AG04449 (cell line): ENCODE results near the gene TPD52L1.
A peak's percentile ranks its signal among the peaks of the same experiment; 100 is the strongest.

ENCODE experiments used
- CTCF ChIA-PET: fragments of 350-600 bp; formaldehyde crosslinking; extraction: SDS; loops from one replicate; lab custom pipeline; 2021; ENCODE audit warnings: antibody characterized with exemption; lab: Yijun Ruan, JAX
- POLR2A ChIA-PET: fragments of 400-600, 350-600 bp; formaldehyde crosslinking; extraction: SDS; loops from one replicate; lab custom pipeline; 2020; ENCODE audit warnings: antibody characterized with exemption, inconsistent platforms; lab: Yijun Ruan, JAX
- DNase-seq: peaks from one replicate; pipeline ENCODE4 v3.0.0-alpha.2; 2010; ENCODE audit warnings: low read depth, low spot score
- H3K4me3 ChIP-seq: 2 replicates; pipeline ENCODE4 v1.5.1; 2011; ENCODE audit warnings: low read depth, mild to moderate bottlenecking, control low read depth, low read length
- TF ChIP-seq, protein P1 (sequence below): IDR thresholded peaks from one replicate; pipeline ENCODE4 v1.5.1; 2011; ENCODE audit warnings: mild to moderate bottlenecking, moderate library complexity, low read length, control low read depth, inconsistent platforms; ENCODE audit not compliant: insufficient read depth; ENCODE audit errors: missing control alignments

The TPD52L1 gene

DNA sequence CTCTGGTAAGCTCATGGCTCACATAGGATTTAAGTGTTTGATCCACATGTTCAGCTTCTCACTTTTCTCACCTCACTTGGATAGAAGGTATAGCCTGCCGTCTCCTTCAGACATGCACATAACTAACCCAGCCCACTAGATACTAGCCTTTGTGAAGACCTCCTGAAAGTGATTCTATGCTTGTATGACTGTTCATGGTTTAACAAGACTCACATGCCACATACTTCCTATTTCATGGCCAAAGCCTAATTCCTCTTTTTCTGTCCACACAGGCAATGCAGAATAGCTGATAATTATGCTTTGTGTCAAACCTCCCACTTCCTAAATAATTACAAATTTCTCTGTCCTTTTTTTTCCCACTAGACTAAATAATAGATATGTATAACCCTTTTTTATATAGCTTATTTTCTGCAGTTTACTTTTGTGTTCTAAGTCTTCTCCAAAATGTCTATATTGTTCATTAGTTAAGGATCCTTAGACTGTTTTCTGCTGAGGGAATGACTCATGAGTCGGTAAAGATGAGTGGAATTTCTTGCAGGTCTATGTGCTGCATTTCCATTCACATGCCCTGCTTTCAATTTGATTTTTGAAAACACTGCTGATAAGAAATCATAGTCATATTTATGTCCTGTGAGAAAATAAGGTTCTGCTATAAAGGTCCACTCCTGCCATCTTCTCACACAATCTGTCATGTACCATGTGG, 105.2 kb downstream of the TPD52L1 start:
- H3K4me3 ChIP-seq = no peak overlapping the region

DNA sequence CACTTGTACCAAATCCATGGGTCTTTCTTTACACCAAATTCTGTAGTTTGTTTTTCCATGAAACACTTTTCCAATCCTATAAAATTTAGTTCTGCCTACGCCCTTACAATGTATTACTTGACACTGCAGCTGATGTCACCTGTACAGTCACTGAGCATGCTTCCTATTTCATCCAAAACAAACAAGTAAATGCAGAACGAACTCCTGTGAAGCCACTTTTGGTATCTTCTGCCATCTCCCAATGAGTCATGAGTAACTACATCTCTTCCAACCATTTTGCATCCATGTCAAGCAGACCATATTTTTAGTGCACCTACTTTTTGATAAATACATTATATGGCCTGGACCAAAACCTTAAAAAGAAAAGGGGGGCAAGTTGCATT, 105.8 kb downstream of the TPD52L1 start:
- ChIA-PET POLR2A (no interaction called here), CTCF (interaction anchor here (0.9 to 1.2 kb wide), 4 partner anchors 9 to 107 kb away, joined by 3 to 5 read pairs (median 3); partner anchors contain the start of gene TPD52L1)
- TF ChIP-seq, protein P1, sequence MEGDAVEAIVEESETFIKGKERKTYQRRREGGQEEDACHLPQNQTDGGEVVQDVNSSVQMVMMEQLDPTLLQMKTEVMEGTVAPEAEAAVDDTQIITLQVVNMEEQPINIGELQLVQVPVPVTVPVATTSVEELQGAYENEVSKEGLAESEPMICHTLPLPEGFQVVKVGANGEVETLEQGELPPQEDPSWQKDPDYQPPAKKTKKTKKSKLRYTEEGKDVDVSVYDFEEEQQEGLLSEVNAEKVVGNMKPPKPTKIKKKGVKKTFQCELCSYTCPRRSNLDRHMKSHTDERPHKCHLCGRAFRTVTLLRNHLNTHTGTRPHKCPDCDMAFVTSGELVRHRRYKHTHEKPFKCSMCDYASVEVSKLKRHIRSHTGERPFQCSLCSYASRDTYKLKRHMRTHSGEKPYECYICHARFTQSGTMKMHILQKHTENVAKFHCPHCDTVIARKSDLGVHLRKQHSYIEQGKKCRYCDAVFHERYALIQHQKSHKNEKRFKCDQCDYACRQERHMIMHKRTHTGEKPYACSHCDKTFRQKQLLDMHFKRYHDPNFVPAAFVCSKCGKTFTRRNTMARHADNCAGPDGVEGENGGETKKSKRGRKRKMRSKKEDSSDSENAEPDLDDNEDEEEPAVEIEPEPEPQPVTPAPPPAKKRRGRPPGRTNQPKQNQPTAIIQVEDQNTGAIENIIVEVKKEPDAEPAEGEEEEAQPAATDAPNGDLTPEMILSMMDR = no peak
- DNase-seq = no peak
- H3K4me3 ChIP-seq = no peak overlapping the region

More for the DNA sequence above, 105.2 kb downstream of the TPD52L1 start:
- TF ChIP-seq, protein P1 = no peak
- CTCF ChIA-PET = interaction anchor here (0.9 to 1.2 kb wide), 4 partner anchors 9 to 107 kb away, joined by 3 to 5 read pairs (median 3); partner anchors contain the start of gene TPD52L1
- POLR2A ChIA-PET = no interaction called here
- no peak for DNase-seq

DNA sequence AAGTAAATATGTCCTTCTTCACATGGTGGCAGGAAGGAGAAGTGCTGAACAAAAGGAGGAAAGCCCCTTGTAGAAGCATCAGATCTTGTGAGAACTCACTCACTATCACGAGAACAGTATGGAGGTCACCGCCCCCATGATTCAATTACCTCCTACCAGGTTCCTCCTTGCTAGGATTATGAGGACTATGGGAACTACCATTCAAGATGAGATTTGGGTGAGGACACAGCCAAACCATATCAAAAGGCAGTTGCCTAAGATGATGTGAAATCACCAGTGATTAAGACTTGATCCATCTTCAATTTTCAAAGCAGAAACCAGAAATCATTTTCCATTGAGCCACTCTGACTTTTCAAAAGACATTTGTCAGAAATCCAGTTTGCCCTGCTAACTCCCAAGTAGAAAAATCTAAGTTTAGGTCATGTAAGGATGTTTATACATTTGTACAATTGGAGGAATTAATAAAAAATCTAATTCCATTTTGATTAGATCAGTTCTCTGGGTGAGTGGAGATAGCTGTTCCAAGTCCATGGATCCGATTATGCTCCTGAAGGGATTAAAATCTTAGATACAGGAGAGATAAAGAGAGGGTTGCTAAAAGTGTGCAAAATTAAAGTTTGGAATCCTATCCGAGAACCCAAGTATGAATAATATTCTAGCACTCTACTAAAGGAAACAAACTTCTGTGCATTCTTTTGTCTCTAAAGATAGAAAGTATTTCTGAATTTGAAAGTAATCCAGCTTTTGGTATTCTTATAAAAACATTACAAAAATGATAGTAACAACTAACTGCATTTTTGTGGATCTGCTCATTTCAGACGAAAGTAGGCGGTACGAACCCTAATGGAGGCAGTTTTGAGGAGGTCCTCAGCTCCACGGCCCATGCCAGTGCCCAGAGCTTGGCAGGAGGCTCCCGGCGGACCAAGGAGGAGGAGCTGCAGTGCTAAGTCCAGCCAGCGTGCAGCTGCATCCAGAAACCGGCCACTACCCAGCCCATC, 108.7 kb downstream of the TPD52L1 start:
- TF ChIP-seq, protein P1 = no peak
- DNase-seq = peak; percentile 82
- ChIA-PET CTCF (interaction anchor here (1.4 to 3.5 kb wide), 3 partner anchors 10 to 148 kb away, joined by 3 to 24 read pairs (median 3); partner anchors contain the start of gene TPD52L1), POLR2A (interaction anchor here (0.7 to 1.7 kb wide), 4 partner anchors 9 to 60 kb away, joined by 3 to 7 read pairs (median 4); partner anchors contain the start of gene HDDC2)
- no peak overlapping the region for H3K4me3 ChIP-seq

DNA sequence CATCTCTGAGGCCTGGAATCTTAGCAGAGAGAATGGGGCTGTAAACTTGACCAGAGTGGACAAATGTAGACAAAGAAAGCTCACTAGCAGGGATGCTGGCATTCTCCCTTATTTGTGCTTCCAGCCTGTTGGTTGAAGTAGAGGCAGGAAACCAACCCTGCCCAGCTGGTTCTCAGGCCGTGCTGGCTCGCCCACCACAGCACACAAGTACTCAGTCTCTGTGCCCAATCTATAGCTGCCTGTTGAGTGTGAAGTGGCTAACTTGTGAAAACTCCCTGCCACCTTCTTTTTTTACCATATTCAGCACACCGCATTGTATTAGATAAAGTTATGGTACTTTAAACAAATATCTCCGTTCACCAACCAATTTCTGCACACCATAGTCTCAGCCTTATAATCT, 110.9 kb downstream of the TPD52L1 start:
- H3K4me3 ChIP-seq = no peak overlapping the region
- DNase-seq = no peak
- POLR2A ChIA-PET = no interaction called here
- CTCF ChIA-PET = interaction anchor here (1.0 to 3.5 kb wide), 3 partner anchors 10 to 110 kb away, joined by 3 to 24 read pairs (median 4); partner anchors contain the start of gene TPD52L1
- TF ChIP-seq, protein P1 = no peak

DNA sequence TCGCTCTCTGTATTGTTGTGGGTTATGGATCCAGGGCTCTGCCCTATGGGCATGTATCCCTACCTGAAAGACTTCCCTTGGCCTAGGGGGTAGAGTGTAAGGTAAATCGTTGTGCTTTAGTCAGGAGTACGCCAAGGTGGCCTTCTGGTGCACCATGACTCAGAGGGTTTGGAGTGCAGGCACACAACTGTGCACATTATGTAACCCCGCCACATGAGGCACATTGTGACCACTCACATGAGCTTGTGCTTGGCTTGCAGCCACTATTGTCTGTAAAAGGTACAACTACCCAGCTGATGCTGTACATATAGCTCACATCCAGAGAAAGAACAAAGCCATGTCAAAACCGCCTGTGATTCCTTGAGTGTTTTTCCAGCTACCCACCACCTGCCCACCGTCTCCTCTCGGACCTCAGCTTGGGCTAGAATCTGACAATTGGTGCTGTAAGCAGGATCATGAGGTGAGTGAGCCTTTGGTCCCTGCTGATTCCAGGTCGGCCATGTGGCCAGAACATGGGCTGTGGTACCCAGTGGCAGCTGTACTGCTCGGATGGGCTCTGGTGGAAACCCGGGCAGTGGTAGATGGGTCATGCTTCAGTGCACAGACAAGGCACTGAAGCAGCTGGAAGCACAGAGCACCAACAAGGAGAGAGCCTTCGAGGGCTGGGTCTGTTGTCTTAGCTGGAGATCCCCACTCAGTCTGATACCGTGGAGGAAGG, 114.4 kb downstream of the TPD52L1 start:
- H3K4me3 ChIP-seq = no peak overlapping the region
- CTCF ChIA-PET = interaction anchor here (0.7 to 1.2 kb wide), 3 partner anchors 8 to 153 kb away, joined by 3 to 6 read pairs (median 3); no protein-coding TSS in a partner anchor
- POLR2A ChIA-PET = no interaction called here
- TF ChIP-seq, protein P1 = no peak
- DNase-seq = no peak
